Tibial artery (tissue), 4 donors: ENCODE results near the gene SPINDOC.

Experiments used
- DNase-seq, 2 donors: peaks; one replicate each; pipeline ENCODE4 v3.0.0-alpha.2; 2019
- H3K27ac ChIP-seq, 2 donors: fragments of 200-600 bp; sonication (generic) in 1 of 2; 1 replicate in 1 of 2; 2 replicates in 1 of 2; pipeline ENCODE4 v1.5.1; 2018 to 2019; ENCODE audit warnings: mild to moderate bottlenecking in 1 of 2
- H3K27me3 ChIP-seq, 2 donors: fragments of 200-600 bp; sonication (generic) in 1 of 2; one replicate each; pipeline versions ENCODE4 v1.5.1 to v1.6.0; 2016 to 2019
- H3K36me3 ChIP-seq, 3 donors: fragments of 200-600 bp; sonication (generic) in 2 of 3; one replicate each; pipeline ENCODE4 v1.5.1; 2016 to 2019; ENCODE audit warnings: mild to moderate bottlenecking in 2 of 3
- H3K4me1 ChIP-seq, 4 donors: fragments of 200-600 bp; sonication (generic) in 2 of 4; 1 replicate in 3 of 4; 2 replicates in 1 of 4; pipeline ENCODE4 v1.5.1; 2016 to 2019
- H3K4me3 ChIP-seq, 2 donors: fragments of 200-600 bp; sonication (generic) in 1 of 2; 1 replicate in 1 of 2; 2 replicates in 1 of 2; pipeline ENCODE4 v1.5.1; 2018 to 2019; ENCODE audit warnings: mild to moderate bottlenecking in 2 of 2
- H3K9me3 ChIP-seq, 3 donors: fragments of 200-600 bp; sonication (generic) in 1 of 3; one replicate each; pipeline ENCODE4 v1.5.1; 2016 to 2019
- intact Hi-C: fragments of 100-400 bp; cut with DNase I; formaldehyde crosslinking; loops from one replicate; pipeline ENCODE4 v1.15.0; 2023; ENCODE audit warnings: low total_unique reads
- TF ChIP-seq, protein P1 (sequence below), 2 experiments: fragments of 200-600 bp in 1 of 2; fragments of 450-650 bp in 1 of 2; IDR thresholded peaks; one replicate each; pipeline ENCODE4 v1.5.1; 2017 to 2019; ENCODE audit warnings: antibody characterized with exemption in 2 of 2, mild to moderate bottlenecking in 1 of 2, moderate library complexity in 1 of 2

The SPINDOC gene

GRCh38 chr11:63782749-63783148, 30.5 kb upstream of the SPINDOC start:
- Histone ChIP-seq H3K9me3 (no peaks in the 10 kb centered on the region), H3K27me3 (no peaks in the 10 kb centered on the region), H3K36me3 (no peaks in the 10 kb centered on the region), H3K4me1 (no peaks in the 10 kb centered on the region), H3K4me3 (no peak overlapping the region), H3K27ac (no peak overlapping the region)
- TF ChIP-seq, protein P1, sequence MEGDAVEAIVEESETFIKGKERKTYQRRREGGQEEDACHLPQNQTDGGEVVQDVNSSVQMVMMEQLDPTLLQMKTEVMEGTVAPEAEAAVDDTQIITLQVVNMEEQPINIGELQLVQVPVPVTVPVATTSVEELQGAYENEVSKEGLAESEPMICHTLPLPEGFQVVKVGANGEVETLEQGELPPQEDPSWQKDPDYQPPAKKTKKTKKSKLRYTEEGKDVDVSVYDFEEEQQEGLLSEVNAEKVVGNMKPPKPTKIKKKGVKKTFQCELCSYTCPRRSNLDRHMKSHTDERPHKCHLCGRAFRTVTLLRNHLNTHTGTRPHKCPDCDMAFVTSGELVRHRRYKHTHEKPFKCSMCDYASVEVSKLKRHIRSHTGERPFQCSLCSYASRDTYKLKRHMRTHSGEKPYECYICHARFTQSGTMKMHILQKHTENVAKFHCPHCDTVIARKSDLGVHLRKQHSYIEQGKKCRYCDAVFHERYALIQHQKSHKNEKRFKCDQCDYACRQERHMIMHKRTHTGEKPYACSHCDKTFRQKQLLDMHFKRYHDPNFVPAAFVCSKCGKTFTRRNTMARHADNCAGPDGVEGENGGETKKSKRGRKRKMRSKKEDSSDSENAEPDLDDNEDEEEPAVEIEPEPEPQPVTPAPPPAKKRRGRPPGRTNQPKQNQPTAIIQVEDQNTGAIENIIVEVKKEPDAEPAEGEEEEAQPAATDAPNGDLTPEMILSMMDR (IDR thresholded peaks at IDR 0.05), result no peak
- intact Hi-C loops, result no loop called here
- no peak for DNase-seq

GRCh38 chr11:63783925-63784592, 29.2 kb upstream of the SPINDOC start:
- TF ChIP-seq, protein P1 (IDR thresholded peaks at IDR 0.05), result no peak
- Histone ChIP-seq H3K27ac (no peak overlapping the region), H3K4me3 (no peak overlapping the region), H3K9me3 (no peaks in the 10 kb centered on the region), H3K4me1 (no peaks in the 10 kb centered on the region), H3K27me3 (no peaks in the 10 kb centered on the region), H3K36me3 (no peaks in the 10 kb centered on the region)
- intact Hi-C loops, result no loop called here
- no peak for DNase-seq

DNA sequence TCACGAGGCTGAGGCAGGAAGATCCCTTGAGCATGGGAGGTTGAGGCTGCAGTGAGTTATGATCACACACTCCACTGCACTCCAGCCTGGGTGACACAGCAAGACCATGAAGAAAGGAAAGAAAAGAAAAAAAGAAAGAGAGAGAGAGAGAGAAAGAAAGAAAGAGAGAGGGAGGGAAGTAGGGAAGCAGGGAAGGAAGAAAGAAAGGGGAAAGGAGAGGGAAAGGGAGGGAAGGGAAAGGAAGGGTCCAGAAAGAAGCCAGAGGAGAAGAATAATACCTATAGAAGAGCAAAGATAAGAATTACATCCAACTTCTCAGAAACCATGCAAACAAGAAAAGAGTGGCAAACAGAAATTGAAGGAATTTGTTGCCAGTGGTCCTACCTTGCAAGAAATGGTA, 27.4 kb upstream of the SPINDOC start:
- intact Hi-C loops, result no loop called here
- H3K36me3 ChIP-seq, result no peaks in the 10 kb centered on the region
- DNase-seq, result no peak

DNA sequence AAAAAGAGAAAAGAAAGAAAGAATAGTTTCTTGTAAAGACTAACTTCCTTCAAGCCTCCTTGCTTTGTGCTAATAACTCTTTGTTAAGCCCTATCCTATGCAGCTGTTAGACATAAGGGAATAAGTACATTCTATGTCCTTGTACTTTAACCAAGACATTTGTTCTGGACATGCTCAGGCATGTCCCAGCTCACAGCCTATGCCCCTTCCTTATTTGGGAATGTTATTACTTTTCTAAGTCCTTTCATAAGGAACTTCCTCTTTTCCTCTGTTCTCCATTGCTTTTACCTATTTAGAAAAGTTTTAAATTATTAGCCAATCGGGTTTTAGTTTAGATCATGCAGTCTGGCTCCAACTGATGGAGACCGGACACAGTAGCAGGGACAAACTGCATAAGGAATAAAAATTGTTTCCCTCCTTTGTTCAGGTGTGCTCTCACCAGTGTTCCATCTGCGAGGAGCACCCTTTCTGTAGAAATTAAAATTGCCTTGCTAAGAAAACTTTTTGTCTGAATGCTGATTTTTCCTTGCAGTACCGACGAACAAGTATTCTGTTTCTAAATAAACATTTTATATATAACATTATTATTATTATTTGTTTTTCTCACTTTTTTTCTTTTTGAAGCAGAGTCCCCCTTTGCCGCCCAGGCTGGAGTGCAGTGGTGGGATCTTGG, 21.6 kb upstream of the SPINDOC start:
- no peak overlapping the region for H3K27ac ChIP-seq
- H3K9me3 ChIP-seq, result peaks cover 0 to 21% (median 10%) of the 10 kb centered on the region in 3 donors
- H3K36me3 ChIP-seq, result no peaks in the 10 kb centered on the region
- no peak for DNase-seq
- no peaks in the 10 kb centered on the region for H3K27me3 ChIP-seq
- no peaks in the 10 kb centered on the region for H3K4me1 ChIP-seq
- TF ChIP-seq, protein P1 (IDR thresholded peaks at IDR 0.05), result no peak
- intact Hi-C loops, result no loop called here
- H3K4me3 ChIP-seq, result no peak overlapping the region

More for the DNA sequence above, 27.4 kb upstream of the SPINDOC start:
- Histone ChIP-seq H3K27ac (no peak overlapping the region), H3K4me3 (no peak overlapping the region), H3K27me3 (no peaks in the 10 kb centered on the region), H3K9me3 (peaks cover 0 to 3% (median under 1%) of the 10 kb centered on the region in 3 donors), H3K4me1 (no peaks in the 10 kb centered on the region)
- TF ChIP-seq, protein P1 (IDR thresholded peaks at IDR 0.05), result no peak

- no peak for DNase-seq
- Histone ChIP-seq H3K27me3 (no peaks in the 10 kb centered on the region), H3K36me3 (no peaks in the 10 kb centered on the region), H3K4me3 (no peak overlapping the region), H3K27ac (no peak overlapping the region), H3K4me1 (no peaks in the 10 kb centered on the region), H3K9me3 (peaks cover 0 to 21% (median 10%) of the 10 kb centered on the region in 3 donors)
- intact Hi-C loops, result no loop called here
- TF ChIP-seq, protein P1 (IDR thresholded peaks at IDR 0.05), result no peak
Measured at GRCh38 chr11:63793161-63793560, 20.1 kb upstream of the SPINDOC start.
